Breast epithelium (tissue), 4 donors: ENCODE measurements around the gene MIGA1. TPM values are rescaled to one million over a fixed set of nuclear protein-coding genes. Genes with fewer than 3 reads are reported as not detected.
"Not testable (repeated sequence)": the region's sequence is repeated elsewhere in the genome, so short reads cannot be mapped to it uniquely, and the experiment has no call there.

Experiments used
- DNase-seq, 2 donors: peaks; one replicate each; pipeline ENCODE4 v3.0.0-alpha.2; 2019; ENCODE audit warnings: low spot score in 2 of 2
- H3K27ac ChIP-seq, 2 donors: fragments of 200-600 bp; sonication (generic) in 1 of 2; one replicate each; pipeline ENCODE4 v1.5.1; 2016 to 2019; ENCODE audit warnings: mild to moderate bottlenecking in 1 of 2
- H3K27me3 ChIP-seq, 2 donors: fragments of 200-600 bp; sonication (generic) in 1 of 2; one replicate each; pipeline versions ENCODE4 v1.5.1 to v1.6.0; 2017 to 2019; ENCODE audit warnings: control low read depth in 1 of 2, mild to moderate bottlenecking in 1 of 2
- H3K36me3 ChIP-seq: fragments of 200-600 bp; one replicate; pipeline ENCODE4 v1.5.1; 2019
- H3K4me1 ChIP-seq, 2 donors: fragments of 200-600 bp; sonication (generic); one replicate each; pipeline ENCODE4 v1.5.1; 2016 to 2019; ENCODE audit warnings: control low read depth in 1 of 2
- H3K4me3 ChIP-seq, 3 donors: fragments of 200-600 bp; sonication (generic); 1 replicate in 2 of 3; 2 replicates in 1 of 3; pipeline ENCODE4 v1.5.1; 2016 to 2019; ENCODE audit warnings: mild to moderate bottlenecking in 3 of 3, moderate library complexity in 2 of 3
- H3K9me3 ChIP-seq, 2 donors: fragments of 200-600 bp; sonication (generic) in 1 of 2; one replicate each; pipeline ENCODE4 v1.5.1; 2016 to 2019; ENCODE audit warnings: control low read depth in 1 of 2
- POLR2A ChIP-seq: fragments of 450-650 bp; IDR thresholded peaks from one replicate; pipeline ENCODE4 v1.6.1; 2016; ENCODE audit warnings: antibody characterized with exemption, mild to moderate bottlenecking, moderate library complexity
- POLR2AphosphoS5 ChIP-seq, 3 donors: sonication (generic); formaldehyde crosslinking; IDR thresholded peaks; one replicate each; pipeline ENCODE4 v1.6.1; 2017; ENCODE audit warnings: antibody characterized with exemption in 3 of 3
- intact Hi-C: fragments of 100-400 bp; cut with DNase I; formaldehyde crosslinking; loops from one replicate; pipeline ENCODE4 v1.15.1; 2023; ENCODE audit warnings: low total_unique reads
- total RNA-seq, 3 donors: library from RNA; depleted of rRNA; stranded (reverse); fragments of >200 nt; gene quantifications; one replicate each; pipeline ENCODE4 v1.1.0, GENCODE V29; 2016
- TF ChIP-seq, protein P1 (sequence below), 3 donors: fragments of 450-650 bp; IDR thresholded peaks; one replicate each; pipeline ENCODE4 v1.5.1; 2016 to 2017; ENCODE audit warnings: antibody characterized with exemption in 3 of 3, mild to moderate bottlenecking in 3 of 3, moderate library complexity in 3 of 3

Gene MIGA1
- total RNA-seq, 3 donors from 2014 or later = 20.3 to 30.3 (median 22.2) TPM

DNA sequence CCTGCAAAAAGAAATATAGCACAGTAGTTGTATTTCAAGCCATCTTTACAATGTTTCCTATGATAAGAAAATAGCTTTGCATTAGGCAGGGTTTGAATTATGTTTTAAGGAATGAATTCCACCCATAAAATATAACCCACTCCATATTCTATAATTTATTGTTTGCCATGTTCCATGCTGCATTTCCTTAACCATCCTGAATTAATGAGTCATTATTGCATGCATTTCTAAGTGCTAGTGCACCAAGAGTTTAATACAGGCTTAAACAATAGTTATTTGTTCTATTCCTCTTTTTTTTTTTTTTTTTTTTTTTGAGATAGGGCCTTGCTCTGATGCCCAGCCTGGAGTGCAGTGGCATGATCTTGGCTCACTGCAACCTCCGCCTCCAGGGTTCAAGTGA is 45.2 kb downstream of the MIGA1 start:
- no peak for DNase-seq
- no peaks in the 10 kb centered on the region for H3K4me1 ChIP-seq
- H3K4me3 ChIP-seq = no peak overlapping the region
- H3K27me3 ChIP-seq = no peaks in the 10 kb centered on the region
- intact Hi-C loops = no loop called here
- no peaks in the 10 kb centered on the region for H3K36me3 ChIP-seq
- TF ChIP-seq POLR2AphosphoS5 (IDR thresholded peaks at IDR 0.05) (no peak), POLR2A (no peak)
- TF ChIP-seq, protein P1, sequence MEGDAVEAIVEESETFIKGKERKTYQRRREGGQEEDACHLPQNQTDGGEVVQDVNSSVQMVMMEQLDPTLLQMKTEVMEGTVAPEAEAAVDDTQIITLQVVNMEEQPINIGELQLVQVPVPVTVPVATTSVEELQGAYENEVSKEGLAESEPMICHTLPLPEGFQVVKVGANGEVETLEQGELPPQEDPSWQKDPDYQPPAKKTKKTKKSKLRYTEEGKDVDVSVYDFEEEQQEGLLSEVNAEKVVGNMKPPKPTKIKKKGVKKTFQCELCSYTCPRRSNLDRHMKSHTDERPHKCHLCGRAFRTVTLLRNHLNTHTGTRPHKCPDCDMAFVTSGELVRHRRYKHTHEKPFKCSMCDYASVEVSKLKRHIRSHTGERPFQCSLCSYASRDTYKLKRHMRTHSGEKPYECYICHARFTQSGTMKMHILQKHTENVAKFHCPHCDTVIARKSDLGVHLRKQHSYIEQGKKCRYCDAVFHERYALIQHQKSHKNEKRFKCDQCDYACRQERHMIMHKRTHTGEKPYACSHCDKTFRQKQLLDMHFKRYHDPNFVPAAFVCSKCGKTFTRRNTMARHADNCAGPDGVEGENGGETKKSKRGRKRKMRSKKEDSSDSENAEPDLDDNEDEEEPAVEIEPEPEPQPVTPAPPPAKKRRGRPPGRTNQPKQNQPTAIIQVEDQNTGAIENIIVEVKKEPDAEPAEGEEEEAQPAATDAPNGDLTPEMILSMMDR (IDR thresholded peaks at IDR 0.05) = no peak
- H3K27ac ChIP-seq = no peak overlapping the region
- no peaks in the 10 kb centered on the region for H3K9me3 ChIP-seq

DNA sequence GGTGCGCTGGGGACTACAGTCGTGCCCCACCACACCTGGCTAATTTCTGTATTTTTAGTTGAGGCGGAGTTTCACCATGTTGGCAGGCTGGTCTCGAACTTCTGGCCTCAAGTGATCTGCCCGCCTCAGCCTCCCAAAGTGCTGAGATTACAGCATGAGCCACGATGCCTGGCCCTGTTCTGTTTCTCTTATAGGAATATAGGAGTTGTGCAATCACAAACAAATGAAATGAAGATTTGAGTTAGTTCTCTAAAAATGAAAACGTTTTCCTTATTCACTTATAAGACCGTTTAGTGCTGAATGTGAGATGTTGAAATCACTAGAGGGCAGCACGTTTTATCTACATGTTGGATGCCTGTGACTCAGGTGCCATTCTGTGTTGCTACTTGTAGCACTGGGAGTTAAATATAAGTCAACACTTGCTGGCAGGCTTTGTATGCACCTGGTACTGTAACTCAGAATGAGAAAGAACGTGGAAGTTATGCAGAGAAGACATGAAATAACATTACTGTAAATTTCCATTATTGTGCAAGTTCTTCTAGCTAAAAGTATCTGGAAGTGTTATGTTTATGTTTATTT is 45.8 kb downstream of the MIGA1 start:
- no peaks in the 10 kb centered on the region for H3K36me3 ChIP-seq

GRCh38 chr1:77826851-77827250 is 47.4 kb downstream of the MIGA1 start:
- H3K4me1 ChIP-seq, H3K36me3 ChIP-seq: not testable (repeated sequence)

More for the DNA sequence above, 45.8 kb downstream of the MIGA1 start:
- intact Hi-C loops = no loop called here
- Histone ChIP-seq H3K9me3 (no peaks in the 10 kb centered on the region), H3K4me1 (no peaks in the 10 kb centered on the region), H3K27ac (no peak overlapping the region), H3K4me3 (no peak overlapping the region), H3K27me3 (no peaks in the 10 kb centered on the region)
- no peak for DNase-seq
- TF ChIP-seq, protein P1 (IDR thresholded peaks at IDR 0.05) = no peak
- no peak for TF ChIP-seq POLR2AphosphoS5 (IDR thresholded peaks at IDR 0.05)
- TF ChIP-seq POLR2A = no peak

GRCh38 chr1:77828098-77828497 is 48.6 kb downstream of the MIGA1 start:
- no peaks in the 10 kb centered on the region for H3K9me3 ChIP-seq
- H3K36me3 ChIP-seq = no peaks in the 10 kb centered on the region
- no peak overlapping the region for H3K4me3 ChIP-seq
- no peak for DNase-seq
- peaks cover 0 to 9% of the 10 kb centered on the region in 2 donors for H3K4me1 ChIP-seq
- intact Hi-C loops = no loop called here
- TF ChIP-seq, protein P1 (IDR thresholded peaks at IDR 0.05) = no peak
- TF ChIP-seq POLR2AphosphoS5 (IDR thresholded peaks at IDR 0.05) = no peak
- no peak for TF ChIP-seq POLR2A
- no peaks in the 10 kb centered on the region for H3K27me3 ChIP-seq
- H3K27ac ChIP-seq = no peak overlapping the region

More at GRCh38 chr1:77826851-77827250, 47.4 kb downstream of the MIGA1 start:
- H3K9me3 ChIP-seq, H3K4me3 ChIP-seq, intact Hi-C loops, DNase-seq, H3K27me3 ChIP-seq, H3K27ac ChIP-seq: not testable (repeated sequence)

GRCh38 chr1:77829851-77830250 is 50.4 kb downstream of the MIGA1 start:
- DNase-seq = no peak
- no peaks in the 10 kb centered on the region for H3K36me3 ChIP-seq
- no peaks in the 10 kb centered on the region for H3K9me3 ChIP-seq
- no peak overlapping the region for H3K4me3 ChIP-seq
- no peaks in the 10 kb centered on the region for H3K27me3 ChIP-seq
- no peak overlapping the region for H3K27ac ChIP-seq
- intact Hi-C loops = no loop called here
- no peak for TF ChIP-seq POLR2A
- TF ChIP-seq, protein P1 (IDR thresholded peaks at IDR 0.05) = no peak
- TF ChIP-seq POLR2AphosphoS5 (IDR thresholded peaks at IDR 0.05) = no peak
- peaks cover 0 to 18% of the 10 kb centered on the region in 2 donors for H3K4me1 ChIP-seq
